CD1c-positive myeloid dendritic cell (primary cell): ENCODE measurements around the gene PRICKLE1.

Source experiments
- DNase-seq: peaks from one replicate; pipeline ENCODE4 v3.0.0-alpha.2; 2016; ENCODE audit errors: extremely low spot score

Gene PRICKLE1

DNA sequence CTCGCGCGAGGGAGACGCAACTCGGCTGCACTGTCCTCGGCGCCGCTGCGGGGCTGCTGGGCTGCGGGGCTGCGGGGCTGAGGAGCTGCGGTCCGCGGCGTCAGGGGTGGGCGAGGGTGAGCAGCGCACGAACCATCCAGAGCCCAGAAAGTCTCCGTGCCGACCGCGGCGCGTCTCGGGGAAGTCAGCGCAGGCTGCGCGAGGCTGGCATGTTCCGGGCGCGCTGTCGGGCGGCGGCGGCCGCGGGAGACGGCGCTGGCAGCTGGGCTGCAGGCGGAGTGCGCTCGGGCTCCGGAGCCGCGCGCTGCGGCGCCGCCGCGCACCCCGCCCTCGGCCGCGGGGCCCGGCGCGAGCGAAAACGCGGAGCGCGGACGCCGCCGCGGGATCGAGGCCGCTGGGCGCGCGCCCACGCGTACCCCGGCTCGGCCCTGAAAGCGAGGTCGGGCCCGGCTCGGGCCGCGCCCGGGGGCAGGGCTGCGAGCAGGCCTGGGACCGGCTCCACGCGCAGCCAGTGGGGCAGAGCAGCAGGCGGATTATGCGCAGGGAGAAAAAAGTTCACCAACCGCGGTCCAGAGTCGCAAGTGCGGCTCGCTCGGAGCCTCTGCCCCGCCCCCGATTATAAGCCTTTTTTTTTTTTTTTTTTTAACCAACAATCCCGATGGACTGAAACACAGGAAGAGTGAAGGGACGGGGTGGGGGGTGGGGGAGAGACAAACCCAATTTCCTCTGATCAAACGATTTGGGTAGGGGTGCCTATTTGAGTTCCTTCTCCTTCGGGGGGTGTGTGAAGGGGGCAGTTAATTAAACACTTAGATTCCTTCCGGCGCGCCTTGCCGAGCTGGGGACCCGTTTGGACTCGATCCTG, at the start of gene PRICKLE1:
Gene PRICKLE1, minus strand, starts transcription at position 282 of the 865 bp plus-strand sequence. CDS start 117,230 bp downstream, outside the sequence.
- peak; percentile 76 for DNase-seq

- DNase-seq: no peak
These were observed 49.2 kb upstream of the PRICKLE1 start for GRCh38 chr12:42638697-42639096.

GRCh38 chr12:42638011-42638410, 48.5 kb upstream of the PRICKLE1 start:
- DNase-seq: no peak

- no peak for DNase-seq
These were observed 47.4 kb upstream of the PRICKLE1 start for GRCh38 chr12:42636993-42637392.

DNA sequence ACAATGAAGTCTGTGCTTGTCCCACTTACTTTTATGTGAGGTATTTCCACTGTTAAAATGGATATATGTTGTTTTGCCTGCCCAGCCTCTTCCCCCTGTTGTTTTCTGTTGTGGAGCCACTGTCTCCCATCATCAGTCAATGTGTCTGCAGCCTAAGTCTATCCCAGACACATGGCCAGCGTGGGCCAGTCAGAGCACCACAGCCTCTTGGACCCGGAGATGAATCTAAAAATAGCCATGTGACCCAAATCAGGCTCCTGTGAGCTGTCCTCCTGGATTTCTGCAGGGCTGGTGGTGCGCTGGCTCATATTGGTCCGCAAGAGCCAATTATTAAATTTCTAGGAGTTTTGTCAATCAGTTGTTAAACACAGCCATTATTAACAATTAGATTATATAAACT, 44.0 kb upstream of the PRICKLE1 start:
- no peak for DNase-seq

DNA sequence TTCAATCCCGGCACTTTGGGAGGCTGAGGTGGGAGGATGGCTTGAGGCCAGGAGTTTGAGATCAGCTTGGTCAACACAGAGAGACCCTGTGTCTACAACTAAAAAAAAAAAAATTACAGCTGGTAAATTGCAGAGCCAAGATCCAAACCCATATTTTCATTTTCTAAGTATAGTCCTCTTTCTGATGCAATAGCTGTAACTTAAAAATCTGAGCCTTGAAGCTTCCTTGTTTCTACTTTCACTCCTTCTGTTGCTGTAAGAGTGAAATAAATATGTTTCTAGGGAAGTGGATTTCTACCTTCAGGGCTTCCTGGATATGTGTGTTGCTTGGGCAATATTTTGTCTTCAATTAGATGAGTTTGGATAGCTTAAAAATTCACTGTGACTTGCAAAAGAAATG, 42.0 kb upstream of the PRICKLE1 start:
- peak; percentile 7 for DNase-seq

- DNase-seq: no peak
These were observed 40.8 kb upstream of the PRICKLE1 start for GRCh38 chr12:42630314-42630713.

- no peak for DNase-seq
These were observed 37.6 kb upstream of the PRICKLE1 start for GRCh38 chr12:42627151-42627550.

GRCh38 chr12:42625611-42626010, 36.1 kb upstream of the PRICKLE1 start:
- no peak for DNase-seq

DNA sequence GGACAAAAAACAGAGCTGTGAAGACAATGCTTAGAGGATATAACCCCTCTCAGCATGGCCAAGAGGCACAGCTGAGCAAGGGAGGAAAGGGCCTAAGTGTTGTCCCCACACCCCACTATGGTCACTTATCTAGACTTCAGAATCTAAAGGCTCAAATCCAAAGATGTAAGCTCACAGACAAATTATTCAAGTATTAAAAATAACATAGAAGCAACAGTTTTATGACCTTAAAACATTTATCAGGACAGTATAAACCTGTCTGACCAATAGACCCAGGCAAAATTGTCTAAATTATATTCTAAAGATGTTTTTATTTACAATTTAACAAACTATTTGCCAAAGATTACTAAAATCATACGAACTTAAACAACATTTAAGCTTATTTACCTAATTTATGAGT, 28.1 kb upstream of the PRICKLE1 start:
- DNase-seq: no peak

GRCh38 chr12:42615006-42615405, 25.5 kb upstream of the PRICKLE1 start:
- no peak for DNase-seq

GRCh38 chr12:42612231-42612613, 22.7 kb upstream of the PRICKLE1 start:
- DNase-seq: no peak

GRCh38 chr12:42611571-42612230, 22.2 kb upstream of the PRICKLE1 start:
- DNase-seq: no peak

DNA sequence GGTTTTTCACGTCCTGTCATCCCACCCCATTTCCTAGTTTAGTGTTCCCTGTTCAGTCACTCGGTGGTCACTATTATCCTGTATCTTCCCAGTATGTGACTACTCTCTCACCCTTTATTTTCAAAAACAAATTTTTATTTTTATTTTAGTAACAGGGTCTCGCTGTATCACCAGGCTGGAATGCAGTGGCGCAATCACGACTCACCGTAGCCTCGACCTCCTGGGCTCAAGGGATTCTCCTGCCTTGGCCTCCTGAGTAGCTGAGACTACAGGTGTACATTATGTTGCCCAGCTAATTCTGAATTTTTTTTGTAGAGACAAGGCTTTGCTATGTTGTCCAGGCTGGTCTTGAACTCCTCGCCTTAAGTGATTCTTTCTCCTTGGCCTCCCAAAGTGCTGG, 20.1 kb upstream of the PRICKLE1 start:
- no peak for DNase-seq

- no peak for DNase-seq
These were observed 18.8 kb upstream of the PRICKLE1 start for GRCh38 chr12:42608196-42608825.

- DNase-seq: no peak
These were observed 18.1 kb upstream of the PRICKLE1 start for GRCh38 chr12:42607584-42608058.

- no peak for DNase-seq
These were observed 16.9 kb upstream of the PRICKLE1 start for GRCh38 chr12:42606471-42606870.

DNA sequence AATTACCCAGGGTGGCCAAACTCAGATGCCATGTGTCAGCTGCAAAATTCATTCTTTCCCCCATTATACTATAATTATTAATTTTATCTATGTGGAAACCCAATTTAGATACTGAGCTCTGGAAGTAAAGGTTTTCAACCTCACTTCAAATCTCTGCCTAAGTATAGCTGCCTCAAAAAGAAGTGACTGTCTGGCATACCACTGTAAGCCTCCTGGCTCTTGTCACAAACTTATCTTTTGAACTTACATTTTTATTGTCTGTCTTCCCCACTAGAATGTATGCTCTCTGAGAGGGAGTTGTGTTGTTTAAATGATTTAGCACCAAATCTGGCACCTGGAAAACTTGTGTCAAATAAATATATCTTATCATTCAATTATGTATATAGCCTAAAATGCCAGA, 16.1 kb upstream of the PRICKLE1 start:
- no peak for DNase-seq

GRCh38 chr12:42603246-42603990, 13.9 kb upstream of the PRICKLE1 start:
- DNase-seq: no peak

DNA sequence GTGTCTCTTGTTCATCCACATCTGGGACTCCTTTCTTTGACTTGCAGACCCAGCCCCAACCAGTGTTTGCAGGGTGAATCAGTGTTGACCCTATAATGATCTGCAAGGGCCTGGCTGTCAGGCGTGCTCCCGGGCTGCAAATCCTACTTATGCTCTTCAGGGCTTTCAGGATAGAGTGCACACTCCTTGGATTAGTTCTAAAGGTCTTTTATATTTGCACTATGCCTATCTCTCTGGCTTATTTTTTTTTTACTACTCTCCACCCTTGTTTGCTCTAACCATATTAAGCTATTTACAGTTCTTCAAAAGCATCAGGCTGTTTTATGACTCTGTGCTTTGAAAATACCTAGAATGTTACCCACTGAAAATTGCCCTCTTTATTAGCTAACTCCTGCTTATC, 4.3 kb upstream of the PRICKLE1 start:
- no peak for DNase-seq

- DNase-seq: peak; percentile 7
These were observed 886 bp upstream of the PRICKLE1 start for GRCh38 chr12:42590330-42590934.
